ENCODE data around the gene TBATA.

- TF ChIP-seq GATA2 (IDR thresholded peaks at IDR 0.05; ENCODE audit: low read depth, low read length) = no peak
- no peak for TF ChIP-seq GATA3 (IDR thresholded peaks at IDR 0.05; ENCODE audit: low read depth, low read length)
Observed at GRCh38 chr10:70772627-70773026, 12.6 kb downstream of the TBATA start.

Measured in SH-SY5Y (cell line).